HPDE6-E6E7 (cell line): ENCODE results near the gene SERBP1.
"Not testable (repeated sequence)": the region's sequence is repeated elsewhere in the genome, so short reads cannot be mapped to it uniquely, and the experiment has no call there.

ENCODE experiments used
- DNase-seq: peaks from one replicate; pipeline ENCODE4 v3.0.0; 2011; ENCODE audit warnings: missing footprints; ENCODE audit errors: extremely low spot score

The SERBP1 gene

DNA sequence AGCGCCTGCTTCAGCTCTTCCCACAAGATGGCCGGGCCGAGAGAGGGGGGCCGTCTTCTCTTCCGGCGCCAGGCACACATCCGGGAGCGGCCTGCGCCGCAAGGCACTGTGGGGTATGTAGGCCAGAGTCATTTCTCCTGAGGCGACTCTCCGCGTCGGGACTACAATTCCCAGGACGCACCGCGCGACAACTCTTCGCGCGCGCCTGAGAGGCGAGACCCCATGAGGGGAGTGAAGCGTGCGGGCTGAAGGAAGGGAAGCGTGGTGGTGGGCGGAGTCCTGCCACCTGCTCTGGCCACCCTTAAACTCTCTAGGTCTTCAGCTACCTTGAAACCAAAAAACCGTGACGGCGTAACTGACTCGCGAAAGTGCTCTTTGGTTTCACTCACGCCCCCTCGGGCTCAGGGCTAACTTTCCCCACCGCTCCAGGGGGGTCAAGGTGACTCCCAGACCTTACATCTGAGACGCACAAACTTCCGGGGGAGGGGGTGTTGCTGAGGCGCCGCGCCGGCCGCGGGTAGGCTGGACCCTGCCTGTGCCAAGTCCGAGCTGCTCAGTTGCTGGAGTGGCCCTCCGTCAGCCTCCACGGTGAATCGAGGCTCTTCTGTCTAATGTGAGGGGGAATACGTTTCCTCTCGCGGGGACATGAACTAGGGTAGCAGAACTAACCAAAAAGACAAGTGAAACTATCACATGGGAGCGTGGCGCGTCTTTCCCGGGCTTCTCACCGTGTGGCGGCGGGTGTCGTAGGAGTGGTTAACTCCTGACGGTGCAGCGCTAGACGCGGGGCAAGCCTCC is at the start of gene SERBP1:
Gene SERBP1, minus strand, starts transcription at position 45 of the 798 bp plus-strand sequence. CDS start 102 bp downstream, outside the sequence.
- peak; percentile 85 for DNase-seq

DNA sequence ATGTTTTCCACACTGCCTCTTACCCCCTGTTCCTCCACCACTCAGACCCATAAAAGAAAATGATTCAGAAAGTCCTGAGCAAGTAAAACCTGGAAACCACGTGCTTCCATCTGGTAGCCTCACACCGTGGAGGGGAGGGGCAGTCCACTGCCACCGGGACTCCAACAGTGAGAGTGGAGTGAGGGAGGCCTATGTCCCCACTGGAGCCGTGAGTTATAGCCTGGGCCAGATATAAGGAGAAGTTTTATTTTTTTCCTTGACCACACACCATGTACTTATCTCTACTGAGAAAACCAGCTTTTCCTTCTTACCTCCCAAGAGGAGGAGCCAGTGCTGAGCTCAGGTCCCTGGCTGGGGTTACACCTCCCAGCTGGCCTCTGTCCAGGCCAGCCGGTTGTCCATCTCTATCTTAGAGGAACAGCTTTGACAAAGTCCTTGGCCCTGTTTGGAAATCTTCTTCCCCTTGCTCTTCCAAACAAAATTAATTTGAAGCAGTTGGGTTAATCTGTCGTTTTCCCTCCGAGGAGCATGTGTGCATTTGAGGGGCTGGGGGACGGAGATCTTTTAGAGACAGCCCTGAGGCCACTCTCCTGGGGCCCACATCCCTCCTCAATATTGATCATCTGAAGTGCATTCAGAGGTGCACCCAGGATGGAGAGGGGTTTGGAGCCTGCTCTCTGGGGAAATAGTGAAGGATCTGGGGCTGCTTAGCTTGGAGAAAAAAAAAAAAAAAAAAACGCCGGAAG is 49.1 kb upstream of the SERBP1 start:
- DNase-seq = peak; percentile 20

DNA sequence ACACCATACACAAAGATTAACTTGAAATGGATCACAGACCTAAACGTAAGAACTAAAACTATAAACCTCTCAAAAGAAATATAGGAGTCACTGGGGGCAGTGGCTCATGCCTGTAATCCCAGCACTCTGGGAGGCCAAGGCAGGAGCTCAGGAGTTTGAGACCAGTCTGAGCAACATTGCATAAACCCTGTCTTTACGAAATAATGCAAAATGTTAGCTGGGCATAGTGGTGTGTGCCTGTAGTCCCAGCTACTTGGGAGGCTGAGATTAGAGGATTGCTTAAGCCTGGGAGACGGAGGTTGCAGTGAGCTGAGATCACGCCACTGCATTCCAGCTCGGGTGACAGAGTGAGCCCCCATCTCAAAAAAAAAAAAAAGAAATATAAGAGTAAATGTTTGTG is 46.7 kb upstream of the SERBP1 start:
- no peak for DNase-seq

DNA sequence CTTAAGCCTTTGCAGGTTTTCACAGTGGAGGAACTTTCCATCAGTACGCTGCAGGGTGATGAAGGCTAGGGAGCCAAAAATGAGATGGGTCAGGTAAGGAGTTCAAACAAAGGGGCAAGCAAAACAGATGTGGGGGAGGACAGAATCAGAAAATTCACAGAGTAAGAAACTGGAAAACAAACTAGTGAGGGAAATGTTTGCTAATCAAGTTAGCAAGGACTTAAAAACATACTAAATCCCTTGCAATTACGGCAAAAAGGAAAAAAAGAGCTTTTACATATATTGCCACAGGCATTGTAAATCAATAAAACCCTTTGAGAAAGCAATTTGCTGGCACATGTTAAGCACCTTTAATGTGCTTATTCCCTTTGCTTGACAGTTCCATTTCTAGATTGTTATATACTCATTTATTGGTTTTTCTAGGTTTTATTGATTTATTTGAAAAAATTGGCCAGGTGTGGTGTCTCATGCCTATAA is 45.8 kb upstream of the SERBP1 start:
- DNase-seq = no peak

DNA sequence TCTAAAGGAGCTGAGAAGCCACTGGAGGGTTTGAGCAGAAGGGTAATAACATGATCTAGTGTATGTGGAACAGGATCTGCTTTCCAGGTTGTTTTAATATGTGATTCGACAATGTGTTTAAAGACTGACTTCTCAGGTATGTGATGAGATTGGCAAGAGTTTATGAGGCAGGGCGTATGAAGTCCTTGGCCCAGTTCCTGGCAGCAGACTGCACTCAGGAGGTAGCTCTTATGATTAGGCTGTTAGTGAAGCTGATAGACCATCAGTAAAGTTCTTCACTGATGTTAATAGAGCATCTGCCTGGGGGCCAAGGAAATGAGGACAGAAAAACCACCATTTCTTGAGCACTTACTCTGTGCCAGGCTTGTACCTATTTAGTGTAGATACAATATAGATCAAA is 41.9 kb upstream of the SERBP1 start:
- no peak for DNase-seq

DNA sequence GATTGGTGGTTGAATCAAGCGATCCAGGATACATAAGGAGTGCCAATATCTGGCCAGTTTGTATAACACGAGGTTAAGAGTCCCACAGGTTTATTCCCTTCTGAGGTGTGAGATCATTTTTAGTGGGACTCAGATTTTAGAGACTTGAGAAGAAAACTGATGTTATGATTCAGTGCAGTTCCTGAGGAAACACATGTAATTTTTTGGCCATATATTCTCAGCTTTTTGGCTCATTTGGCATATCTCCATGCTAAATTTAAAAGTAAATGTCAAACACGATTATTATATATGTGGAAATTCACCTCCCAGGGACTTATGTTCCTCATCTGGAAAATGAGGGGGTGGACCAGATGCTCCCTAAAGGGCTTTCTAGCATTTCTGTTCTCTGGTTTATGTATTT is 39.2 kb upstream of the SERBP1 start:
- no peak for DNase-seq

DNA sequence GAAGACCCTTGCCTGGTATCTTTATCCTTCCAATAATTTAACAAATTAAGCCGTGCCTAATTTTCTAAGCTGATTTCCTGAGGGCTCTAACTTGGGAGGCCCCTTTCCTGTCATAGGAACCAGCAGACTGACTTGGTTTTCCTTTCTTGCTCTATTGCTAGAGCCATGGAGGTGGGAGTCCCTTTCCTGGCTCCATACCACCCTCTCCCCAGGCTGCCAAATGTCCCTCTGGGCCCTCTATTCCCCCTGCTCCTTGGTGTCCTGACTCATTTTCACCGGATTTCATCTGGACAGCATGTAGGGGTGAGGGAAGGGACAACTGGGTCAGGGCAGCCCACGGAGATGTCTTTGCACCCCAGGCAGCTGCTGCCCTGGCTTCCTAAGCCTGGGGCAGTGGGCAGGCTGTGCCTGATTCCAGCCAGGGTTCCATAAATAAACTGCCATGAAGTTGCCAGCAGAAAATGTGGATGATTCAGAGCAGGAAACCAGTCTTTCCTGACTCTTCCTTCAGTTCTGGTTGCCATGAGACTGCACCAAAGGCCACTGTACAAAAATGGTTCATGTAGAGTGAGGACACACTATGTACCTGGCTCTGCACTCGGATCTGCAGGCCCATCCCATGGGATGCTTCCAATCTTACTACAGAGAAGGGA is 38.0 kb upstream of the SERBP1 start:
- DNase-seq = peak; percentile 47

DNA sequence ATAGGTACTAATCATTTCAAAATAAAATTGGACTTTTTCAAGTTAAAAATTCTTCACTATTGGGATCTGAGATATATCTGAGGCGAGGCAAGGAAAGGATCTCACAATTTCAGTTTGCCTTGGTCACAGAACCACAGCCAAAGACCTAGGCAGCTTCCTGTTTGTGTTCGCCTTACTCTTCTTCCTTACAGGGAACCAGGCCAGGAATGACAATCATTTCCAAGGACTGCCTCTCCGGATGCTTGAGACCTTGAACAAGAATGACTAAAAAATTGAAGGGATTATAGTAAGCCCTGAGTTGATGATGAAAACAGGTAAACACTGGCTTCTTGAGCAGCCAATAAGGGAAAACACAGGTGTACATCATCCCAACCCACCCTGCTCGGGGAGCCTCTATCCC is 35.2 kb upstream of the SERBP1 start:
- DNase-seq = no peak

DNA sequence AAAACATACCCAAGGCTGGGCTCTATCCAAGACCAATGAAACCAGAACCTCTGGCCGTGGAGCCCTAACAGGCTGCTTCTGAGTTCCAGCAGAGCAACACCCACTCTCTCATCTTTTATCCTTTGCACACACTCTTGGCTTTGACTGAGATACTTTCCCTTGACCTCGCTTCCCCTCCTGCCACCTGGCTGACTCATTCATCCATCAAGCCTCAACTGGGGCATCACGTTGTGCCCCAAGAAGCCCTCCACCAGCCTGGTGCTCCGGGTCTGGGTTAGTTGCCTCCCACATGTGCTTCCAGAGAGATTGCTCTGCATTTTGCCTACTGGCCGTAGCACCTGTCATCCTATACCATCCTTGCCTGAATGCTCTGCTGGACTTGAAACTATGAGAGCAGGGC is 34.5 kb upstream of the SERBP1 start:
- no peak for DNase-seq

DNA sequence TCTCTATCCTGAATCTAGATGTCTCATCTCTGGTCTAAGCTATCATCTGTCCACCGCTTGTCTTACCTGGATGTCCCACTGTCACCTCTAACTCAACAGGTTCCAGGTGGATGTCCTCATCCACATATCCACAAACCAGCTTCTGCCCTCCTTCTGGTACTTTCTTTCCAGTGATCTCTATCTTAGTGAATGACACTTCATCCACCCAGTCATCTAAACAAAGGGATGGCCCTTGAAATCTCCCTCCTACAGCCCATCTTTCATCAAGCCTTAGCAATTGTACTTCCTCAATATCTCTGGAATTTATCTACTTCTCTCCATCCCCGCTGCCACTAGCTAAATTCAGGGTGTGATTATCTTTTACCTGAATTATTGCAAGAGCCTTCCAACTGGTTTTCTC is 33.9 kb upstream of the SERBP1 start:
- no peak for DNase-seq

DNA sequence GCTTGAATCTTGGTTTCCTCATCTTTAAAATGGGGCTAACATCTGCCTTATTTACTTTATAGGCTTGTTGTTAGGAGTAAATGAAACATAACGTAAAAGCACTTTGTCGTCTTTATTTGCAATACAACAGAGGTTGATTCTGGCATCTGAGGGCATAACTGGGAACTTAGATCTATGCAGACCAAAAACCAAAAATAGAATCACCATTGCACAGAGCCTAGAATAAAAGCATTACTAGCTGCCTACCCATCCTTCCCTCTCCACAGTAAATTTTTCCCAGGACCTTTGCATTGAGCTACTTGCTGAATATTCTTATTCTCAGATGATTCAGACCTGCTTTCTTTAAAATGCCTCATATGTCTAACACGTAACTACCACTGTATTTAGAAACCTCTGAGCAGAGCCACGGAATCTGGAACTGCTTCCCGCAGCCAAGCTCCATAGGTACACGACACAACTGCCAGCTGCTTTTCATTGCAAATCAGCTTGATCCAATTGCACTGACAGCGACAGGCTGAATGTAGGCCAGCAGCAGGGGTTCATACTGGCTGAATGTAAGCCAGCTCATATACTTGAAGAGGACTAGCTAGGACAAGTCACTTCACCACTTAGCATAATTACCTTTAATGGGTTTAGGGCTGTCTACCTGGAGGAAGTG is 33.2 kb upstream of the SERBP1 start:
- no peak for DNase-seq

DNA sequence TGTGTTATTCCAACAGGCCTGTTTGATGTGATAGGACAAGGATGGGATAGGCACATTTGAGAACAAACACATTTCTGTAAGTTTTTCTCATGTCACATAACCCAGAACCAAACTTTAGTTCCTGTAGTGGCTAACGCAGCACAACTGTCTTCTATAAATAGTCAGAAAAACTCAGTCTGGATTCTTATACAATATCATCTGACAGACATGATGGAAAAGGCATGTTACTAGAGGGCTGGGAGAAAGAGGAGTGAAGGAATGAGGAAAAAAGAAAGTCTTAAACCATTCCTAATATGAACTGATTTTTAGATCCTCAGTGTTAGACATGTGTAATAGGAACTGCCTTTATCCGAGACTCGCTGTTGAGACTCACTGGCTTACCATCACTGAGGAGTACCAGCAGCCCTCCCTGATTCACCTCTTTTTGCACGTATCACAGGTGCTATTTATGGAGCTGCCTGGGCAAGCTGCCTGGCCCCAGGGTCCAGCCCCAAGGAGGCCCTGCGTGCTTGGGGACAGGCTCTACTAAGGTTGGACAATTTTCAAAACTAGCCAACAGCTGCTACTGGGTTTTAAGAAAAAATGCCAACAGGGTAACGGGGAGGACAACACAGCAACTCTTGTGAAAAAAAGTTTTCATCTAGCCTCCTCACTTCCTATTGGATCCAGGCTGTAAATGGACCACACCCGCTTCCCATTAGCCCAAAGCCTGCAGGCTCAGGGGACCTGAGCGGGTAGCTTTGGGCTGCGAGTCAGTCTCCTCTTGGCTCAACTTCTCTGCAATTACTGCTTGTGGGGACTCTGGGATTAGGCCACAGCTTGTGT is 30.7 kb upstream of the SERBP1 start:
- no peak for DNase-seq

DNA sequence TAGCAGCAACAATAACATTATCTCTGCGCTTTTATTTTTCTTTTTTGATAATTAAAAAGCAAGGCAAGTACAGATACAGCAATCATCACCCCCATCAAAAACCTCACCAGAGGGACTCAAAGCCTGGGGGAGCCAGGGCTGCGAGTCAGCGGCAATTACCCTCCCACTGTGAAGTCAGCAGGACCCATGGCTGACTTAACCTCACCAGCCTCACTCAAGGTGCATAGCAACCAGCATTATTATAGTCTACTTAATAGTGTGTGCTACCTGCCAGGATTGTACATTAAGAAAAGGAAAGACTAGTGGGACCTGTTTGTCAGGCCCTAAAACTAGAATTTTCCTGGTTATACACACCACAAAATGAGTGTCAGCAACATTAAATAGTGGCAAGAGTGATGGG is 28.9 kb upstream of the SERBP1 start:
- DNase-seq = no peak

DNA sequence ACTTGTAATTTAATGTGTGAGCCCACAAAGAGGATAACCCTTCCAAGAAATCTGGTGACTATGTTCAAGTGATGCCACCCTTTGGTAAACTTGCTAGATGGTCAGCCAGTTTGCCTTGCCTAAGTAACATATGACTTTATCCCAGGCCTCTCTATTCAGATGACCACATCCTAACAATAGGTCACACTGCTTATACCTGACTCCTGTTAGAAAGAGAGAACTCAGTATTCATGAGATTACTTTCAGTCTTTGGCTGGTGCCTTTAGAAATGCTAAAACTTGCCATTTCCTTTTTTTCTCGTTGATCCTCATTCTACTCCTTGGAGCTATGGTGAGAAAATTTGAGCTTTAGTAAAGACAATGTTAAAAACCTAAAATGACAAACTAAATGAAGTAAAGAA is 28.5 kb upstream of the SERBP1 start:
- no peak for DNase-seq

DNA sequence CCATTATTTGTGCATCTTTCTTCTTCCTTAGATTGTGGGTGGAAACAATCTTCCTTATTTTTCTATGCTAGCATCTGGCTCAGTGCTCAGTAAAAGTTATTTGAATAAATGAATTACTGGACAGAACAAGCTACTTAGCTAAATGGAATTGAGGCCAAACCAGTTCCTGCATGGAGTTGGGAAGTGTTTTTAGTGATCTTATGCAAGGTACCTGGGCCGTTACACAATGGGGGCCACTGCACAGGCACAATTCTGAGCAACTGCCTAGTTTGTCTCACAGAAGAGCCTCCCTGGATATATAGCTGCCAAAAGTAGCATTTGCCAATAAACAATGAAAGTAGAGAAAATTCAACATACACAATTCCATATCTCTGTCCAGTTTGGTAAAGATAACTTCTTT is 27.0 kb upstream of the SERBP1 start:
- no peak for DNase-seq

DNA sequence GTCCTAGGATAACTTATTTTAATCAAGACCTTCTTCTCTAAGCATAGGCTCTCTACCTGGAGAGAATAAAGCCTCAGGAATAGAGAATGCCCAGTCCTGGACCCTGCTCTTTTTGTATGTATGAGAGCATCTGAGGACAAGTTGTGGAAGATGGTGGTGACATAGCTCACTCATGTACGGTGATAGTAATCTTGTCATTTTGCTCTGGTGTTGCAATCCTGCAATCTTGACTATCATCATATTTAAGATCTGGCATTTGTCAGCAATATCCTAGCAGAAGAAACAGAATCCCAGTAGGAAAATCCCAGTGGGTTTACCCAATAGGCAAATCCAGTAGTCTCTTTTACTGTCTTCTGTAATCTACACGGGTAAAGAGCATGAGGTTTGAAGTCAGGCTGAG is 21.6 kb upstream of the SERBP1 start:
- no peak for DNase-seq

DNA sequence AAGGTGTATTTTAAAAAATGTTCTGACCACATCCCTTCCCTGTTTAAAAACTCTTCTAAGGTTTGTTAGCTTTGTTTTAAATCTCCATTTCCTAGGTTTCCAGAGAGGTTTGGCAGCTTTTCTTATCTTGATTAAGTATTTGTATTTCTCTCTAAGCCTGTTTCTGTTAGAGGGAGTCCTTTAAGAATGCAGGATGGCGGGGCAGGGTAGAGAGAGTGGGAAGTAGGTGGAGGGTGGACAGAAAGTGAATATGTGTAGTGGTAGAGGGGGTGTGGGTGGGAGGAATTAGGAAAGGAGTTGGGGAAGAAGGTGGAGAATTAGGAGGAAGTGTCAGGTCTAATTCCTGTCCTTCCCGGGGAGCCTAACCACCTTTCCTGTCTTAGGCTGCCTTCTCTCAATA is 21.2 kb upstream of the SERBP1 start:
- DNase-seq = no peak

DNA sequence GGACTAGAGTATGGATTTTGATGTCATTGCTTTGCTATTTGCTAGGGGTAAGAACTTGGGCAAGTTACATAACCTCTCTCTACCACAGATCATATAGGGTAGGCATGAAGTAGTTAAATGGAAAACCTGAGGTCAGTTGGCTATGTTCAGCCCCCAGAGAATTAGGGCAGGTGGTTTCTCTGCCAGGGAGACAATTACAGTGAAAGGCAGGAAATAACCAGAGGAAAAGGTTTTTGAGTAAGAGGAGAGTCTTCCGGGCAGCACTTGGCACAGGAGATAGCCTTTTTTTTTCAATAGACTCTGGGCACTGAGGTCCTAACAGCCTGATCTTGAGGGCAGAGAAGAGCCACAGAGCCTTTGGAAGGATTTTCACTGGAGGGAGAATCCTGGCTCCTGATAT is 16.7 kb upstream of the SERBP1 start:
- DNase-seq = no peak

DNA sequence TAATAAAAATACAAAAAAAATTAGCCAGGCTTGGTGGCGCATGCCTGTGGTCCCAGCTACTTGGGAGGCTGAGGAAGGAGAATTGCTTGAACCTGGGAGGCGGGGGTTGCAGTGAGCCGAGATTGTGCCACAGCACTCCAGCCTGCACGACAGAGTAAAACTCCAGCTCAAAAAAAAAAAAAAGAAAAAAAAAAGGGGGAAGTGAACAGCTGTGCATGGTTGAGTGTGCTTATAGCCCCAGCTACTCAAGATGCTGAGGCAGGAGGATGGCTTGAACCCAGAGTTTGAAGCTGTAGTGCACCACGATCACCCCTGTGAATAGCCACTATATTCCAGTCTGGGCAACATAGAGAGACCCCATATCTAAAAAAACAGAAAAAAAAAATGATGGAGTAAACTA is 15.8 kb upstream of the SERBP1 start:
- not testable (repeated sequence) for DNase-seq

DNA sequence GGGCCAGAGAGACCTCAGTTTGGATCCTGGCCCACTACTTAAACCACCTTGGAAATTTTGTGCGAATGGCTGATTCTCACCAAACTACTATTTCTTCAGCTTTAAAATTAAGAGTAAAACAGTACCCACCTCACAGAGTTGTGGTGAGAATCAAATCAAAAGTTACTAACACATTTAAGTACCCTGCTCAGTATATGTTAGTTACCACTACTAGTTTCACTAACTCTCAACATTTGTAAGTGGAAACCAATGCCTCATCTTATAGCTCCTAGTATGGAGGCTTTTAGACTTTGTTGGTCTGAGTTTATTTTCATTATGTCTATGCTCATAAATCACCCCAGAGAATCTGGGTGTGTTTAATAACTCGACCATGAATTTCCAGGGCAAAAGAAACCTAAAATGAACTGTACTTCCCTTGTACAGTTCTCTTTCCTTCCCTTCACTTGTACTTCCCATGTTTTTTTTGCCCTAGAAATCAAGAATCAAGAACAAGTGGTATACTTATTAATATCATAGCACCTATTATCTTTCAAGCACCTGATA is 11.6 kb upstream of the SERBP1 start:
- DNase-seq = no peak

DNA sequence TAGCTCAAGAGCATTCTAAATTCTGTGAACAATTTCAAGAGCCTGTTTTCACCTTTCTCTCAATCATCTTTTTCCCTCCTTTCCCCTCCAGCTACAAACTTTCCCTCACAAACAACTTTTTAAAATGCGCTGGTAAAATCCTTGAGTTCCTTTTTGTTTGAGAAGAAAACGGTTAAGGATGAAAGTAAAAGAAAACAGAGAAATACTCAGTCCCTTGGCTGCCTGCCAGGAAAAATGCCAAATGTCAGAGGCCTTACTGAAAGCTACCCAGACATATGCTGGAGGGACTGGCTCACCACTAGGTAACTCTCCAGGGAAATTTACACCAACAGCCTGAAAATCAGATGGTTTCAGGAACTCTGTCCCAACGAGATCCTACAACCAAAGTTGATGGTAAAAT is 11.0 kb upstream of the SERBP1 start:
- DNase-seq = no peak
